SK-N-SH treated with all-trans-retinoic acid at 6 μM for 48 hours (cell line): ENCODE measurements around the gene CRADD.

Experiments used
- ATAC-seq: fragments of 200-7000 bp; cut with Tn5 transposase; 3 replicates; pipeline ENCODE4 v1.9.1; 2020; ENCODE audit warnings: mild to moderate bottlenecking, moderate library complexity
- BACH2 ChIP-seq: fragments of 250-450 bp; sonication (Bioruptor Pico); IDR thresholded peaks from 2 replicates; pipeline ENCODE4 v1.9.0; 2021; ENCODE audit warnings: mild to moderate bottlenecking, borderline replicate concordance
- CSDC2 ChIP-seq: fragments of 250-450 bp; sonication (Bioruptor Pico); IDR thresholded peaks from 2 replicates; pipeline ENCODE4 v1.5.0; 2020; ENCODE audit warnings: mild to moderate bottlenecking, moderate library complexity
- ESRRG ChIP-seq: fragments of 250-450 bp; sonication (Bioruptor Pico); IDR thresholded peaks from 2 replicates; pipeline ENCODE4 v1.6.1; 2021; ENCODE audit warnings: mild to moderate bottlenecking
- GLIS3 ChIP-seq: fragments of 250-450 bp; sonication (Bioruptor Pico); IDR thresholded peaks from 2 replicates; pipeline ENCODE4 v1.5.0; 2020; ENCODE audit warnings: mild to moderate bottlenecking, moderate library complexity
- ISL1 ChIP-seq: fragments of 250-450 bp; sonication (Bioruptor Pico); IDR thresholded peaks from 2 replicates; pipeline ENCODE4 v2.1.2; 2022; ENCODE audit warnings: mild to moderate bottlenecking, moderate library complexity
- OSR1 ChIP-seq: fragments of 250-450 bp; sonication (Bioruptor Pico); IDR thresholded peaks from 2 replicates; pipeline ENCODE4 v1.8.0; 2022; ENCODE audit warnings: moderate library complexity, mild to moderate bottlenecking, inconsistent platforms
- PPARA ChIP-seq: fragments of 250-450 bp; sonication (Bioruptor Pico); IDR thresholded peaks from 2 replicates; pipeline ENCODE4 v1.5.0; 2020; ENCODE audit warnings: mild to moderate bottlenecking, borderline replicate concordance
- RARB ChIP-seq: fragments of 250-450 bp; sonication (Bioruptor Pico); IDR thresholded peaks from 2 replicates; pipeline ENCODE4 v1.8.0; 2021; ENCODE audit warnings: mild to moderate bottlenecking, moderate library complexity
- SNAI2 ChIP-seq: fragments of 250-450 bp; sonication (Bioruptor Pico); IDR thresholded peaks from 2 replicates; pipeline ENCODE4 v1.5.0; 2020; ENCODE audit warnings: mild to moderate bottlenecking, moderate library complexity
- TCF4 ChIP-seq: fragments of 250-450 bp; sonication (Bioruptor Pico); IDR thresholded peaks from 2 replicates; pipeline ENCODE4 v1.8.0; 2021; ENCODE audit warnings: mild to moderate bottlenecking, moderate library complexity, borderline replicate concordance
- TOX ChIP-seq: fragments of 250-450 bp; sonication (Bioruptor Pico); IDR thresholded peaks from 2 replicates; pipeline ENCODE4 v1.8.0; 2021; ENCODE audit warnings: mild to moderate bottlenecking, moderate library complexity, borderline replicate concordance
- ZC3H10 ChIP-seq: fragments of 250-450 bp; sonication (Bioruptor Pico); IDR thresholded peaks from 2 replicates; pipeline ENCODE4 v1.5.1; 2021; ENCODE audit warnings: mild to moderate bottlenecking, moderate library complexity
- ZFP30 ChIP-seq: fragments of 450-650 bp; formaldehyde crosslinking; IDR thresholded peaks from 2 replicates; pipeline ENCODE4 v1.5.0; 2022; ENCODE audit warnings: mild to moderate bottlenecking, moderate library complexity
- ZNF565 ChIP-seq: fragments of 450-650 bp; formaldehyde crosslinking; conservative IDR thresholded peaks from 2 replicates; pipeline ENCODE4 v1.5.0; 2020; ENCODE audit warnings: low read depth, mild to moderate bottlenecking, moderate library complexity
- ZNF70 ChIP-seq: fragments of 450-650 bp; formaldehyde crosslinking; IDR thresholded peaks from 2 replicates; pipeline ENCODE4 v1.5.0; 2020; ENCODE audit warnings: mild to moderate bottlenecking, moderate library complexity
- ZNF8 ChIP-seq: fragments of 450-650 bp; formaldehyde crosslinking; IDR thresholded peaks from 2 replicates; pipeline ENCODE4 v1.5.0; 2020; ENCODE audit warnings: mild to moderate bottlenecking, moderate library complexity
- TF ChIP-seq, protein P1 (sequence below): fragments of 250-450 bp; sonication (Bioruptor Pico); IDR thresholded peaks from 2 replicates; pipeline ENCODE4 v1.5.0; 2020; ENCODE audit warnings: mild to moderate bottlenecking, moderate library complexity
- TF ChIP-seq, protein P2 (sequence below): fragments of 250-450 bp; sonication (Bioruptor Pico); IDR thresholded peaks from 2 replicates; pipeline ENCODE4 v1.5.1; 2021; ENCODE audit warnings: mild to moderate bottlenecking, moderate library complexity
- TF ChIP-seq, protein P3 (sequence below): fragments of 250-450 bp; sonication (Bioruptor Pico); IDR thresholded peaks from 2 replicates; pipeline ENCODE4 v1.5.1; 2020; ENCODE audit warnings: low read depth, mild to moderate bottlenecking, moderate library complexity
- TF ChIP-seq, protein P4 (sequence below): fragments of 250-450 bp; sonication (Bioruptor Pico); IDR thresholded peaks from 2 replicates; pipeline ENCODE4 v1.8.0; 2020; ENCODE audit warnings: mild to moderate bottlenecking, moderate library complexity, borderline replicate concordance
- TF ChIP-seq, protein P5 (sequence below): fragments of 250-450 bp; sonication (Bioruptor Pico); IDR thresholded peaks from 2 replicates; pipeline ENCODE4 v1.8.0; 2021; ENCODE audit warnings: low read depth, mild to moderate bottlenecking, moderate library complexity, borderline replicate concordance

Gene CRADD

DNA sequence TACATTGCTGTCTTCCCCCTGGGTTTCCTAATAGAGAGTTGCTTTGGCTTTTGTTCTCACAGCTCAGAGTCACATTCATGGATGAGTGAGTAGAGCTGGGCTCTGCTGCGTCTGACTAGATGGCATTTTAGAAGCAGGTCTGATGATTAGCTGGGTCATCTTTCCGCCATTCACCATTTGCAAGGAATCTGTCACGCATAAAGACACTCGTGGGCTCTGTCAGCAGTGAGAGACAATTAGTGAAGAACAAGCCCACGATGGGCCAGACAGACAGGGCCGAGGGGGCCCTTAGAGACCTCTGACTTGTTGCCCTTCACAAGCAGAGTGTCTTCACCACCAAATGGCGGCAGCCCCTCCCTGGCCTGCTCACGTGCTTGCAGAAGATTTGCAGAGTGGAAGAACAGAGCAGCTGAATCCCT lies 175.0 kb downstream of the CRADD start:
- ATAC-seq, result no peak
- TF ChIP-seq SNAI2 (CRISPR knock-in tag) (no peak), GLIS3 (CRISPR knock-in tag) (no peak), CSDC2 (no peak), TOX (CRISPR knock-in tag) (no peak), RARB (CRISPR knock-in tag) (no peak), OSR1 (no peak), ESRRG (CRISPR knock-in tag) (no peak), ZC3H10 (CRISPR knock-in tag) (no peak)
- TF ChIP-seq, protein P1, sequence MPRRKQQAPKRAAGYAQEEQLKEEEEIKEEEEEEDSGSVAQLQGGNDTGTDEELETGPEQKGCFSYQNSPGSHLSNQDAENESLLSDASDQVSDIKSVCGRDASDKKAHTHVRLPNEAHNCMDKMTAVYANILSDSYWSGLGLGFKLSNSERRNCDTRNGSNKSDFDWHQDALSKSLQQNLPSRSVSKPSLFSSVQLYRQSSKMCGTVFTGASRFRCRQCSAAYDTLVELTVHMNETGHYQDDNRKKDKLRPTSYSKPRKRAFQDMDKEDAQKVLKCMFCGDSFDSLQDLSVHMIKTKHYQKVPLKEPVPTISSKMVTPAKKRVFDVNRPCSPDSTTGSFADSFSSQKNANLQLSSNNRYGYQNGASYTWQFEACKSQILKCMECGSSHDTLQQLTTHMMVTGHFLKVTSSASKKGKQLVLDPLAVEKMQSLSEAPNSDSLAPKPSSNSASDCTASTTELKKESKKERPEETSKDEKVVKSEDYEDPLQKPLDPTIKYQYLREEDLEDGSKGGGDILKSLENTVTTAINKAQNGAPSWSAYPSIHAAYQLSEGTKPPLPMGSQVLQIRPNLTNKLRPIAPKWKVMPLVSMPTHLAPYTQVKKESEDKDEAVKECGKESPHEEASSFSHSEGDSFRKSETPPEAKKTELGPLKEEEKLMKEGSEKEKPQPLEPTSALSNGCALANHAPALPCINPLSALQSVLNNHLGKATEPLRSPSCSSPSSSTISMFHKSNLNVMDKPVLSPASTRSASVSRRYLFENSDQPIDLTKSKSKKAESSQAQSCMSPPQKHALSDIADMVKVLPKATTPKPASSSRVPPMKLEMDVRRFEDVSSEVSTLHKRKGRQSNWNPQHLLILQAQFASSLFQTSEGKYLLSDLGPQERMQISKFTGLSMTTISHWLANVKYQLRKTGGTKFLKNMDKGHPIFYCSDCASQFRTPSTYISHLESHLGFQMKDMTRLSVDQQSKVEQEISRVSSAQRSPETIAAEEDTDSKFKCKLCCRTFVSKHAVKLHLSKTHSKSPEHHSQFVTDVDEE (CRISPR knock-in tag), result no peak
- TF ChIP-seq, protein P2, sequence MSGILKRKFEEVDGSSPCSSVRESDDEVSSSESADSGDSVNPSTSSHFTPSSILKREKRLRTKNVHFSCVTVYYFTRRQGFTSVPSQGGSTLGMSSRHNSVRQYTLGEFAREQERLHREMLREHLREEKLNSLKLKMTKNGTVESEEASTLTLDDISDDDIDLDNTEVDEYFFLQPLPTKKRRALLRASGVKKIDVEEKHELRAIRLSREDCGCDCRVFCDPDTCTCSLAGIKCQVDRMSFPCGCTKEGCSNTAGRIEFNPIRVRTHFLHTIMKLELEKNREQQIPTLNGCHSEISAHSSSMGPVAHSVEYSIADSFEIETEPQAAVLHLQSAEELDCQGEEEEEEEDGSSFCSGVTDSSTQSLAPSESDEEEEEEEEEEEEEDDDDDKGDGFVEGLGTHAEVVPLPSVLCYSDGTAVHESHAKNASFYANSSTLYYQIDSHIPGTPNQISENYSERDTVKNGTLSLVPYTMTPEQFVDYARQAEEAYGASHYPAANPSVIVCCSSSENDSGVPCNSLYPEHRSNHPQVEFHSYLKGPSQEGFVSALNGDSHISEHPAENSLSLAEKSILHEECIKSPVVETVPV (CRISPR knock-in tag), result no peak

DNA sequence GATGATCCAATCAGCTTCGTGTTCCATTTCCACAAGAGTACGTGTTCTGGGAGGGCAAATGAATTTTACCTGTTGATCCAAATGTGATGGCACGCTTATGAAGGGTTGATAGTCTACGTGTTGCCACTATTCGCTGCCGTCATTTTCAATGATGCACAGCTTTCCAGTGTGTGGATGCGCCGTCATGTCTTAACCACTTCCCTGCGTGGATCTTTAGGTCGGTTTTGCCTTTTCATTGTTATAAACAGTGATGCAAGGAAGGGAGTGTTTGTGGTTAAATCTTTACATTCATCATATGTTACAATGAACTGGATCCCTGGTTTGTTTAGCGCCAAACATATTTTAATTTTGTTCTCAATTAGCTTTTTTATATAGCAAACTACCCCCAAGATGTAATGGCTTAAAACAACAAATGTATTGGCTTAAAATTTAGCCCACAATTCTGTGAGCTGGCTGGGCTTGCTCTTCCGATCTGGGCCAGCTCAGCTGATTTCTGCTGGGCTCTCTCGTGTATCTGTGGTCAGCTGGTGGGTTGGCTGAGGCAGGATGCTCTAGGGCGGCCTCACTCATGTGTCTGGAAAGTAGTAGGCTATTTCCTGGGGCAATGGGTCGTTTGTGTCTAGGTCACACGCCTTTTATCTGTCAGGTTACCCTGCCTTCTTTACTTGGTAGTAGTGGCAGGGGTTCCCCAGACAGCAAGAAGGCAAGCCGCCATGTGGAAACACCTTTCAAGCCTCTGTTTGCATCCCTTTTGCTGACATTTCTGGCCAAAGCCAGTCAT lies 176.7 kb downstream of the CRADD start:
- no peak for TF ChIP-seq ZFP30 (CRISPR knock-in tag)
- TF ChIP-seq ZNF8 (CRISPR knock-in tag), result no peak
- no peak for TF ChIP-seq ZNF70
- no peak for TF ChIP-seq OSR1
- TF ChIP-seq ZNF565 (CRISPR knock-in tag), result no peak
- TF ChIP-seq, protein P3, sequence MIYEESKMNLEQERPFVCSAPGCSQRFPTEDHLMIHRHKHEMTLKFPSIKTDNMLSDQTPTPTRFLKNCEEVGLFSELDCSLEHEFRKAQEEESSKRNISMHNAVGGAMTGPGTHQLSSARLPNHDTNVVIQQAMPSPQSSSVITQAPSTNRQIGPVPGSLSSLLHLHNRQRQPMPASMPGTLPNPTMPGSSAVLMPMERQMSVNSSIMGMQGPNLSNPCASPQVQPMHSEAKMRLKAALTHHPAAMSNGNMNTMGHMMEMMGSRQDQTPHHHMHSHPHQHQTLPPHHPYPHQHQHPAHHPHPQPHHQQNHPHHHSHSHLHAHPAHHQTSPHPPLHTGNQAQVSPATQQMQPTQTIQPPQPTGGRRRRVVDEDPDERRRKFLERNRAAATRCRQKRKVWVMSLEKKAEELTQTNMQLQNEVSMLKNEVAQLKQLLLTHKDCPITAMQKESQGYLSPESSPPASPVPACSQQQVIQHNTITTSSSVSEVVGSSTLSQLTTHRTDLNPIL, result no peak
- no peak for TF ChIP-seq SNAI2 (CRISPR knock-in tag)
- TF ChIP-seq RARB (CRISPR knock-in tag), result no peak
- no peak for TF ChIP-seq PPARA (CRISPR knock-in tag)
- no peak for TF ChIP-seq ZC3H10 (CRISPR knock-in tag)
- TF ChIP-seq, protein P4, sequence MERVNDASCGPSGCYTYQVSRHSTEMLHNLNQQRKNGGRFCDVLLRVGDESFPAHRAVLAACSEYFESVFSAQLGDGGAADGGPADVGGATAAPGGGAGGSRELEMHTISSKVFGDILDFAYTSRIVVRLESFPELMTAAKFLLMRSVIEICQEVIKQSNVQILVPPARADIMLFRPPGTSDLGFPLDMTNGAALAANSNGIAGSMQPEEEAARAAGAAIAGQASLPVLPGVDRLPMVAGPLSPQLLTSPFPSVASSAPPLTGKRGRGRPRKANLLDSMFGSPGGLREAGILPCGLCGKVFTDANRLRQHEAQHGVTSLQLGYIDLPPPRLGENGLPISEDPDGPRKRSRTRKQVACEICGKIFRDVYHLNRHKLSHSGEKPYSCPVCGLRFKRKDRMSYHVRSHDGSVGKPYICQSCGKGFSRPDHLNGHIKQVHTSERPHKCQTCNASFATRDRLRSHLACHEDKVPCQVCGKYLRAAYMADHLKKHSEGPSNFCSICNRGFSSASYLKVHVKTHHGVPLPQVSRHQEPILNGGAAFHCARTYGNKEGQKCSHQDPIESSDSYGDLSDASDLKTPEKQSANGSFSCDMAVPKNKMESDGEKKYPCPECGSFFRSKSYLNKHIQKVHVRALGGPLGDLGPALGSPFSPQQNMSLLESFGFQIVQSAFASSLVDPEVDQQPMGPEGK (CRISPR knock-in tag), result no peak
- TF ChIP-seq ESRRG (CRISPR knock-in tag), result no peak
- ATAC-seq, result no peak

DNA sequence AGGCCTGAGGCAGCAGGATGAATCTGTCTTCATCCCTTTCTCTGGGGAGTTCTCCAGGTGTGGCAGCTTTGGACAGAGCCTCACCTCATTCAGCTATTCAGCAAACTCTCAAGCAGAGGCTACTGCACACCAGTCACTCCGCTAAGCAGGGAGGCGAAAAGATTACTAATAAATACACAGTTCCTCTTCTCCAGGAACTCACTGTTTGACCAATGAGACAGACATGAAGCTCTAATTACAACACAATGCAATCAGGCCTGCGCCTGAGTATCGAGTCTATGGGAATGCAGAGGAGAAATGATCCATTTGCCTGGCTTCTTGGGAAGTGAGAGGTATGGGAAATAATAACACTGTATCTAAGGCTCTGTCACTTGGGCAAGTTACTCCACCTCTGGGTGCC lies 178.1 kb downstream of the CRADD start:
- ATAC-seq, result no peak
- TF ChIP-seq CSDC2, result no peak
- TF ChIP-seq, protein P4 (CRISPR knock-in tag), result no peak
- no peak for TF ChIP-seq ZNF565 (CRISPR knock-in tag)
- TF ChIP-seq ZNF8 (CRISPR knock-in tag), result no peak
- TF ChIP-seq ZC3H10 (CRISPR knock-in tag), result no peak
- no peak for TF ChIP-seq GLIS3 (CRISPR knock-in tag)
- TF ChIP-seq OSR1, result no peak
- no peak for TF ChIP-seq SNAI2 (CRISPR knock-in tag)
- TF ChIP-seq ESRRG (CRISPR knock-in tag), result no peak
- TF ChIP-seq ZNF70, result no peak
- TF ChIP-seq BACH2 (CRISPR knock-in tag), result no peak
- no peak for TF ChIP-seq ISL1
- TF ChIP-seq, protein P2 (CRISPR knock-in tag), result no peak
- TF ChIP-seq, protein P5, sequence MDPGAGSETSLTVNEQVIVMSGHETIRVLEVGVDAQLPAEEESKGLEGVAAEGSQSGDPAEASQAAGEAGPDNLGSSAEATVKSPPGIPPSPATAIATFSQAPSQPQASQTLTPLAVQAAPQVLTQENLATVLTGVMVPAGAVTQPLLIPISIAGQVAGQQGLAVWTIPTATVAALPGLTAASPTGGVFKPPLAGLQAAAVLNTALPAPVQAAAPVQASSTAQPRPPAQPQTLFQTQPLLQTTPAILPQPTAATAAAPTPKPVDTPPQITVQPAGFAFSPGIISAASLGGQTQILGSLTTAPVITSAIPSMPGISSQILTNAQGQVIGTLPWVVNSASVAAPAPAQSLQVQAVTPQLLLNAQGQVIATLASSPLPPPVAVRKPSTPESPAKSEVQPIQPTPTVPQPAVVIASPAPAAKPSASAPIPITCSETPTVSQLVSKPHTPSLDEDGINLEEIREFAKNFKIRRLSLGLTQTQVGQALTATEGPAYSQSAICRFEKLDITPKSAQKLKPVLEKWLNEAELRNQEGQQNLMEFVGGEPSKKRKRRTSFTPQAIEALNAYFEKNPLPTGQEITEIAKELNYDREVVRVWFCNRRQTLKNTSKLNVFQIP, result no peak
- no peak for TF ChIP-seq TCF4 (CRISPR knock-in tag)
- no peak for TF ChIP-seq ZFP30 (CRISPR knock-in tag)
- TF ChIP-seq RARB (CRISPR knock-in tag), result no peak
